ENCODE measurements around the gene FBRS. TPM values are rescaled to one million over a fixed set of nuclear protein-coding genes. Genes with fewer than 3 reads are reported as not detected.
A peak's percentile ranks its signal among the peaks of the same experiment; 100 is the strongest.

Gene FBRS
- total RNA-seq, 1 donor from 2014 or later, result 46.9 TPM

- DNase-seq (ENCODE audit: low read depth), result peak; percentile 83
- no peak for TF ChIP-seq CTCF (conservative IDR thresholded peaks at IDR 0.05; ENCODE audit: low read depth, low read length)
Observed at GRCh38 chr16:30619638-30620037, 38.6 kb upstream of the FBRS start.

GRCh38 chr16:30620169-30620568, 38.1 kb upstream of the FBRS start:
- no peak for TF ChIP-seq CTCF (conservative IDR thresholded peaks at IDR 0.05; ENCODE audit: low read depth, low read length)

More at GRCh38 chr16:30619638-30620037, 38.6 kb upstream of the FBRS start:
- no peak overlapping the region for H3K4me3 ChIP-seq (ENCODE audit: low read depth, low read length)

GRCh38 chr16:30621765-30622164, 36.5 kb upstream of the FBRS start:
- DNase-seq (ENCODE audit: low read depth), result no peak
- H3K4me3 ChIP-seq (ENCODE audit: low read depth, low read length), result no peak overlapping the region
- no peak for TF ChIP-seq CTCF (conservative IDR thresholded peaks at IDR 0.05; ENCODE audit: low read depth, low read length)

More at GRCh38 chr16:30620169-30620568, 38.1 kb upstream of the FBRS start:
- H3K4me3 ChIP-seq (ENCODE audit: low read depth, low read length), result no peak overlapping the region
- DNase-seq (ENCODE audit: low read depth), result no peak

- TF ChIP-seq CTCF (conservative IDR thresholded peaks at IDR 0.05; ENCODE audit: low read depth, low read length), result no peak
- no peak for DNase-seq (ENCODE audit: low read depth)
Observed at GRCh38 chr16:30622455-30623032, 35.7 kb upstream of the FBRS start.

GRCh38 chr16:30623536-30624283, 34.5 kb upstream of the FBRS start:
- DNase-seq (ENCODE audit: low read depth), result no peak
- no peak for TF ChIP-seq CTCF (conservative IDR thresholded peaks at IDR 0.05; ENCODE audit: low read depth, low read length)
- H3K4me3 ChIP-seq (ENCODE audit: low read depth, low read length), result no peak overlapping the region

More at GRCh38 chr16:30622455-30623032, 35.7 kb upstream of the FBRS start:
- no peak overlapping the region for H3K4me3 ChIP-seq (ENCODE audit: low read depth, low read length)

GRCh38 chr16:30626236-30626635, 32.0 kb upstream of the FBRS start:
- no peak for DNase-seq (ENCODE audit: low read depth)
- no peak overlapping the region for H3K4me3 ChIP-seq (ENCODE audit: low read depth, low read length)
- TF ChIP-seq CTCF (conservative IDR thresholded peaks at IDR 0.05; ENCODE audit: low read depth, low read length), result no peak

Data from epithelial cell of proximal tubule (primary cell).